H4 (cell line): ENCODE measurements around the gene CNEP1R1. TPM values are rescaled to one million over a fixed set of nuclear protein-coding genes. Genes with fewer than 3 reads are reported as not detected.
A peak's percentile ranks its signal among the peaks of the same experiment; 100 is the strongest.
"Not testable (repeated sequence)": the region's sequence is repeated elsewhere in the genome, so short reads cannot be mapped to it uniquely, and the experiment has no call there.

Source experiments
- DNase-seq: peaks from one replicate; pipeline ENCODE4 v3.0.0-alpha.2; 2015; ENCODE audit warnings: low spot score
- total RNA-seq: library from RNA; depleted of rRNA; stranded (reverse); fragments of >200 nt; shearing (Covaris generic); gene quantifications from 2 replicates; pipeline ENCODE4 v1.2.3, GENCODE V29; 2014; rRNA removed

CNEP1R1 gene
- 24.3 and 34.1 TPM in 2 replicates for total RNA-seq

- peak; percentile 94 for DNase-seq
Observed at GRCh38 chr16:50024684-50025536, at the start of gene CNEP1R1. TSS of gene CNEP1R1 (plus strand) at chr16:50025225. CDS start at chr16:50025316, 91 bp downstream.

GRCh38 chr16:49977427-49977826 is 47.6 kb upstream of the CNEP1R1 start:
- no peak for DNase-seq

- no peak for DNase-seq
Observed at GRCh38 chr16:49978569-49979326, 46.3 kb upstream of the CNEP1R1 start.

- DNase-seq: no peak
Observed at GRCh38 chr16:49980166-49980565, 44.9 kb upstream of the CNEP1R1 start.

GRCh38 chr16:49986351-49987124 is 38.5 kb upstream of the CNEP1R1 start:
- peak; percentile 52 for DNase-seq

GRCh38 chr16:49987381-49987780 is 37.6 kb upstream of the CNEP1R1 start:
- no peak for DNase-seq

- no peak for DNase-seq
Observed at GRCh38 chr16:49992825-49993224, 32.2 kb upstream of the CNEP1R1 start.

- DNase-seq: no peak
Observed at GRCh38 chr16:49993579-49993978, 31.4 kb upstream of the CNEP1R1 start.

GRCh38 chr16:49994006-49994405 is 31.0 kb upstream of the CNEP1R1 start:
- no peak for DNase-seq

GRCh38 chr16:49995720-49996119 is 29.3 kb upstream of the CNEP1R1 start:
- no peak for DNase-seq

GRCh38 chr16:49997721-49998251 is 27.2 kb upstream of the CNEP1R1 start:
- no peak for DNase-seq

- DNase-seq: no peak
Observed at GRCh38 chr16:49998991-49999390, 26.0 kb upstream of the CNEP1R1 start.

GRCh38 chr16:50001144-50001543 is 23.9 kb upstream of the CNEP1R1 start:
- no peak for DNase-seq

- no peak for DNase-seq
Observed at GRCh38 chr16:50002190-50002589, 22.8 kb upstream of the CNEP1R1 start.

GRCh38 chr16:50004239-50004638 is 20.8 kb upstream of the CNEP1R1 start:
- DNase-seq: no peak

GRCh38 chr16:50006964-50007363 is 18.1 kb upstream of the CNEP1R1 start:
- no peak for DNase-seq

- no peak for DNase-seq
Observed at GRCh38 chr16:50007744-50008143, 17.3 kb upstream of the CNEP1R1 start.

- DNase-seq: no peak
Observed at GRCh38 chr16:50010212-50010611, 14.8 kb upstream of the CNEP1R1 start.

GRCh38 chr16:50011707-50012106 is 13.3 kb upstream of the CNEP1R1 start:
- DNase-seq: no peak

GRCh38 chr16:50012182-50012581 is 12.8 kb upstream of the CNEP1R1 start:
- DNase-seq: no peak

GRCh38 chr16:50014211-50014610 is 10.8 kb upstream of the CNEP1R1 start:
- DNase-seq: not testable (repeated sequence)

GRCh38 chr16:50015631-50016030 is 9.4 kb upstream of the CNEP1R1 start:
- DNase-seq: no peak
